HepG2 (cell line): ENCODE measurements around the gene IGIP. TPM values are rescaled to one million over a fixed set of nuclear protein-coding genes. Genes with fewer than 3 reads are reported as not detected.

Experiments used
- BRCA1 ChIP-seq: sonication (generic); formaldehyde crosslinking; IDR thresholded peaks from 2 replicates; pipeline ENCODE4 v1.4.0; 2020; ENCODE audit warnings: missing genetic modification reagents
- DPF2 ChIP-seq: sonication (generic); formaldehyde crosslinking; IDR thresholded peaks from 2 replicates; pipeline ENCODE4 v1.4.0; 2020; ENCODE audit warnings: mild to moderate bottlenecking, low read depth, missing genetic modification reagents, borderline replicate concordance
- EED ChIP-seq: sonication (generic); formaldehyde crosslinking; IDR thresholded peaks from 2 replicates; pipeline ENCODE4 v1.5.0; 2020; ENCODE audit warnings: mild to moderate bottlenecking, missing genetic modification reagents
- HDAC2 ChIP-seq: sonication (generic); formaldehyde crosslinking; IDR thresholded peaks from 2 replicates; pipeline ENCODE4 v1.4.0; 2020; ENCODE audit warnings: missing genetic modification reagents
- MTF2 ChIP-seq: sonication (generic); formaldehyde crosslinking; IDR thresholded peaks from 2 replicates; pipeline ENCODE4 v1.5.0; 2020; ENCODE audit warnings: missing genetic modification reagents, borderline replicate concordance
- ZNF205 ChIP-seq: IDR thresholded peaks from 2 replicates; pipeline ENCODE4 v1.6.1; 2018; ENCODE audit warnings: missing biosample characterization, missing genetic modification reagents
- ZNF678 ChIP-seq: sonication (generic); formaldehyde crosslinking; IDR thresholded peaks from 2 replicates; pipeline ENCODE4 v1.4.0; 2020; ENCODE audit warnings: mild to moderate bottlenecking, missing genetic modification reagents
- ZNF879 ChIP-seq: sonication (generic); formaldehyde crosslinking; IDR thresholded peaks from 2 replicates; pipeline ENCODE4 v1.8.1; 2023; ENCODE audit warnings: missing genetic modification reagents
- polyA plus RNA-seq, 8 experiments: library from polyadenylated mRNA; depleted of rRNA in 3 of 8; stranded (reverse) in 7 of 8; unstranded in 1 of 8; fragments of >200 nt; fragmentation: Illumina TruSeq in 4 of 8; extraction: Trizol in 4 of 8; gene quantifications; 2 replicates each; pipeline versions ENCODE4 v1.2.1 to v1.2.3, GENCODE V29; 2011 to 2016; ENCODE audit warnings: low read depth in 4 of 8, missing spikeins in 1 of 8, mixed read lengths in 1 of 8; ENCODE audit not compliant: insufficient read depth in 1 of 8
- total RNA-seq, 5 experiments: library from RNA; depleted of rRNA; stranded (reverse); fragments of >200 nt; fragmentation: Illumina TruSeq; extraction: Trizol; gene quantifications; 2 replicates each; pipeline ENCODE4 v1.2.3, GENCODE V29; 2016; ENCODE audit warnings: low read depth in 1 of 5
- TF ChIP-seq, protein P1 (sequence below): sonication (generic); formaldehyde crosslinking; IDR thresholded peaks from 2 replicates; pipeline ENCODE4 v1.4.0; 2020; ENCODE audit warnings: low read depth, missing genetic modification reagents
- TF ChIP-seq, protein P2 (sequence below), 2 experiments: IDR thresholded peaks; 2 replicates each; pipeline ENCODE4 v1.6.1; 2011 to 2012; ENCODE audit warnings: low read length in 2 of 2, borderline replicate concordance in 1 of 2, low read depth in 1 of 2, mild to moderate bottlenecking in 1 of 2, moderate library complexity in 1 of 2
- TF ChIP-seq, protein P3 (sequence below), 2 experiments: sonication (generic) in 1 of 2; formaldehyde crosslinking in 1 of 2; IDR thresholded peaks; 2 replicates each; pipeline versions ENCODE4 v1.4.0 to v1.6.1; 2016 to 2020; ENCODE audit warnings: borderline replicate concordance in 1 of 2, low read depth in 1 of 2, mild to moderate bottlenecking in 1 of 2, missing genetic modification reagents in 1 of 2
- TF ChIP-seq, protein P4 (sequence below): sonication (generic); formaldehyde crosslinking; IDR thresholded peaks from 2 replicates; pipeline ENCODE4 v1.4.0; 2020; ENCODE audit warnings: missing genetic modification reagents

Gene IGIP
- total and polyA plus RNA-seq, 2 of the 13 experiments (the other 11 are each of a cell fraction or from before 2014, with no cell fraction given): 1.7 to 2.1 TPM

DNA sequence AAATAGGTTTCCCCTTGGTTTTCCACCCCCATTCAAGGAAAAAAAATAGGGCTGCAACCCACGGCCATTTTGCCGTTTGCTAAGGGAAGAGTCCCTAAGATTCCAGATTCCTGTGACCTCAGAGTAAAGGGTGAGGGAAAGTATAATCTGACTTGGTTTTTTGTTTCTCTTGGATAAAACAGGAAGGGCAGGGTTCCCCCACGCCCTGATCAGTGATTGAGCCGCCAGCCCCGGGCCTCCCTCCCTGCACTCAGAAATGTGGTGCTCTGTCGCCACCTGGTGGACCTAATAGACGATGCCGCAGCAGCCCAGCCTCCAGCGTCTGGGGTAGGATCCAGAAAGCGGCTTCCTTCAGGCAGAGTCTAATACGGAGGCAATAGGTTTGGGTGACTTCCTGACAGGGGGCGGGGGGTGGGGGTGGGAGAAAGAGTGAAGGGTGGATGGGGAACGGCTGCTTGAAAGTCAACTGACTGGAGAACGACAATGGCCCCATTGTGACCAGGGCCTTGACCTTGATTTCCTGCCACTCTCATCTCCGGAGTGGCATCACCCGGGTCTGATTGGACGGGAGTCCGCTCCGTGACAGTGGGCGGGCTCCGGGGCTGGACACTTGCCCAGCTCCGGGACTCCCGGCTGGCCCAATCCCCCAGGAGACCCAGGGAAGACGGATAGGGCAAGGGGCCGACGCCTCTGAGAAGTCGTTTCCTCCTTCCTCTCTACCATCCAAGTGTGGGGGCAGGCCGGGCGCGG is 31.5 kb downstream of the IGIP start (continued):
- TF ChIP-seq EED (CRISPR knock-in tag) (no peak), ZNF879 (CRISPR knock-in tag) (no peak), MTF2 (CRISPR knock-in tag) (no peak), HDAC2 (CRISPR knock-in tag) (no peak), ZNF205 (no peak), DPF2 (CRISPR knock-in tag) (0 out of 2 replicates have a peak, but pooled peaks have one; percentile 49), BRCA1 (CRISPR knock-in tag) (no peak), ZNF678 (no peak)
- TF ChIP-seq, protein P1, sequence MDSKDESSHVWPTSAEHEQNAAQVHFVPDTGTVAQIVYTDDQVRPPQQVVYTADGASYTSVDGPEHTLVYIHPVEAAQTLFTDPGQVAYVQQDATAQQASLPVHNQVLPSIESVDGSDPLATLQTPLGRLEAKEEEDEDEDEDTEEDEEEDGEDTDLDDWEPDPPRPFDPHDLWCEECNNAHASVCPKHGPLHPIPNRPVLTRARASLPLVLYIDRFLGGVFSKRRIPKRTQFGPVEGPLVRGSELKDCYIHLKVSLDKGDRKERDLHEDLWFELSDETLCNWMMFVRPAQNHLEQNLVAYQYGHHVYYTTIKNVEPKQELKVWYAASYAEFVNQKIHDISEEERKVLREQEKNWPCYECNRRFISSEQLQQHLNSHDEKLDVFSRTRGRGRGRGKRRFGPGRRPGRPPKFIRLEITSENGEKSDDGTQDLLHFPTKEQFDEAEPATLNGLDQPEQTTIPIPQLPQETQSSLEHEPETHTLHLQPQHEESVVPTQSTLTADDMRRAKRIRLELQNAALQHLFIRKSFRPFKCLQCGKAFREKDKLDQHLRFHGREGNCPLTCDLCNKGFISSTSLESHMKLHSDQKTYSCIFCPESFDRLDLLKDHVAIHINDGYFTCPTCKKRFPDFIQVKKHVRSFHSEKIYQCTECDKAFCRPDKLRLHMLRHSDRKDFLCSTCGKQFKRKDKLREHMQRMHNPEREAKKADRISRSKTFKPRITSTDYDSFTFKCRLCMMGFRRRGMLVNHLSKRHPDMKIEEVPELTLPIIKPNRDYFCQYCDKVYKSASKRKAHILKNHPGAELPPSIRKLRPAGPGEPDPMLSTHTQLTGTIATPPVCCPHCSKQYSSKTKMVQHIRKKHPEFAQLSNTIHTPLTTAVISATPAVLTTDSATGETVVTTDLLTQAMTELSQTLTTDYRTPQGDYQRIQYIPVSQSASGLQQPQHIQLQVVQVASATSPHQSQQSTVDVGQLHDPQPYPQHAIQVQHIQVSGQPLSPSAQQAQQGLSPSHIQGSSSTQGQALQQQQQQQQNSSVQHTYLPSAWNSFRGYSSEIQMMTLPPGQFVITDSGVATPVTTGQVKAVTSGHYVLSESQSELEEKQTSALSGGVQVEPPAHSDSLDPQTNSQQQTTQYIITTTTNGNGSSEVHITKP (CRISPR knock-in tag): no peak
- TF ChIP-seq, protein P2, sequence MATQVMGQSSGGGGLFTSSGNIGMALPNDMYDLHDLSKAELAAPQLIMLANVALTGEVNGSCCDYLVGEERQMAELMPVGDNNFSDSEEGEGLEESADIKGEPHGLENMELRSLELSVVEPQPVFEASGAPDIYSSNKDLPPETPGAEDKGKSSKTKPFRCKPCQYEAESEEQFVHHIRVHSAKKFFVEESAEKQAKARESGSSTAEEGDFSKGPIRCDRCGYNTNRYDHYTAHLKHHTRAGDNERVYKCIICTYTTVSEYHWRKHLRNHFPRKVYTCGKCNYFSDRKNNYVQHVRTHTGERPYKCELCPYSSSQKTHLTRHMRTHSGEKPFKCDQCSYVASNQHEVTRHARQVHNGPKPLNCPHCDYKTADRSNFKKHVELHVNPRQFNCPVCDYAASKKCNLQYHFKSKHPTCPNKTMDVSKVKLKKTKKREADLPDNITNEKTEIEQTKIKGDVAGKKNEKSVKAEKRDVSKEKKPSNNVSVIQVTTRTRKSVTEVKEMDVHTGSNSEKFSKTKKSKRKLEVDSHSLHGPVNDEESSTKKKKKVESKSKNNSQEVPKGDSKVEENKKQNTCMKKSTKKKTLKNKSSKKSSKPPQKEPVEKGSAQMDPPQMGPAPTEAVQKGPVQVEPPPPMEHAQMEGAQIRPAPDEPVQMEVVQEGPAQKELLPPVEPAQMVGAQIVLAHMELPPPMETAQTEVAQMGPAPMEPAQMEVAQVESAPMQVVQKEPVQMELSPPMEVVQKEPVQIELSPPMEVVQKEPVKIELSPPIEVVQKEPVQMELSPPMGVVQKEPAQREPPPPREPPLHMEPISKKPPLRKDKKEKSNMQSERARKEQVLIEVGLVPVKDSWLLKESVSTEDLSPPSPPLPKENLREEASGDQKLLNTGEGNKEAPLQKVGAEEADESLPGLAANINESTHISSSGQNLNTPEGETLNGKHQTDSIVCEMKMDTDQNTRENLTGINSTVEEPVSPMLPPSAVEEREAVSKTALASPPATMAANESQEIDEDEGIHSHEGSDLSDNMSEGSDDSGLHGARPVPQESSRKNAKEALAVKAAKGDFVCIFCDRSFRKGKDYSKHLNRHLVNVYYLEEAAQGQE (IDR thresholded peaks at IDR 0.05; ENCODE audit: borderline replicate concordance in 1 of 2, low read depth in 1 of 2, low read length in 2 of 2): no peak
- TF ChIP-seq, protein P3, sequence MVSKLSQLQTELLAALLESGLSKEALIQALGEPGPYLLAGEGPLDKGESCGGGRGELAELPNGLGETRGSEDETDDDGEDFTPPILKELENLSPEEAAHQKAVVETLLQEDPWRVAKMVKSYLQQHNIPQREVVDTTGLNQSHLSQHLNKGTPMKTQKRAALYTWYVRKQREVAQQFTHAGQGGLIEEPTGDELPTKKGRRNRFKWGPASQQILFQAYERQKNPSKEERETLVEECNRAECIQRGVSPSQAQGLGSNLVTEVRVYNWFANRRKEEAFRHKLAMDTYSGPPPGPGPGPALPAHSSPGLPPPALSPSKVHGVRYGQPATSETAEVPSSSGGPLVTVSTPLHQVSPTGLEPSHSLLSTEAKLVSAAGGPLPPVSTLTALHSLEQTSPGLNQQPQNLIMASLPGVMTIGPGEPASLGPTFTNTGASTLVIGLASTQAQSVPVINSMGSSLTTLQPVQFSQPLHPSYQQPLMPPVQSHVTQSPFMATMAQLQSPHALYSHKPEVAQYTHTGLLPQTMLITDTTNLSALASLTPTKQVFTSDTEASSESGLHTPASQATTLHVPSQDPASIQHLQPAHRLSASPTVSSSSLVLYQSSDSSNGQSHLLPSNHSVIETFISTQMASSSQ (IDR thresholded peaks at IDR 0.05; ENCODE audit: low read depth): no peak
- TF ChIP-seq, protein P3 (CRISPR knock-in tag; IDR thresholded peaks at IDR 0.05; ENCODE audit: borderline replicate concordance): no peak
- TF ChIP-seq, protein P4, sequence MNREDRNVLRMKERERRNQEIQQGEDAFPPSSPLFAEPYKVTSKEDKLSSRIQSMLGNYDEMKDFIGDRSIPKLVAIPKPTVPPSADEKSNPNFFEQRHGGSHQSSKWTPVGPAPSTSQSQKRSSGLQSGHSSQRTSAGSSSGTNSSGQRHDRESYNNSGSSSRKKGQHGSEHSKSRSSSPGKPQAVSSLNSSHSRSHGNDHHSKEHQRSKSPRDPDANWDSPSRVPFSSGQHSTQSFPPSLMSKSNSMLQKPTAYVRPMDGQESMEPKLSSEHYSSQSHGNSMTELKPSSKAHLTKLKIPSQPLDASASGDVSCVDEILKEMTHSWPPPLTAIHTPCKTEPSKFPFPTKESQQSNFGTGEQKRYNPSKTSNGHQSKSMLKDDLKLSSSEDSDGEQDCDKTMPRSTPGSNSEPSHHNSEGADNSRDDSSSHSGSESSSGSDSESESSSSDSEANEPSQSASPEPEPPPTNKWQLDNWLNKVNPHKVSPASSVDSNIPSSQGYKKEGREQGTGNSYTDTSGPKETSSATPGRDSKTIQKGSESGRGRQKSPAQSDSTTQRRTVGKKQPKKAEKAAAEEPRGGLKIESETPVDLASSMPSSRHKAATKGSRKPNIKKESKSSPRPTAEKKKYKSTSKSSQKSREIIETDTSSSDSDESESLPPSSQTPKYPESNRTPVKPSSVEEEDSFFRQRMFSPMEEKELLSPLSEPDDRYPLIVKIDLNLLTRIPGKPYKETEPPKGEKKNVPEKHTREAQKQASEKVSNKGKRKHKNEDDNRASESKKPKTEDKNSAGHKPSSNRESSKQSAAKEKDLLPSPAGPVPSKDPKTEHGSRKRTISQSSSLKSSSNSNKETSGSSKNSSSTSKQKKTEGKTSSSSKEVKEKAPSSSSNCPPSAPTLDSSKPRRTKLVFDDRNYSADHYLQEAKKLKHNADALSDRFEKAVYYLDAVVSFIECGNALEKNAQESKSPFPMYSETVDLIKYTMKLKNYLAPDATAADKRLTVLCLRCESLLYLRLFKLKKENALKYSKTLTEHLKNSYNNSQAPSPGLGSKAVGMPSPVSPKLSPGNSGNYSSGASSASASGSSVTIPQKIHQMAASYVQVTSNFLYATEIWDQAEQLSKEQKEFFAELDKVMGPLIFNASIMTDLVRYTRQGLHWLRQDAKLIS (CRISPR knock-in tag): no peak
